ENCODE data around the gene MISP.

GRCh38 chr19:725461-726089, 25.3 kb upstream of the MISP start:
- TF ChIP-seq REST (IDR thresholded peaks at IDR 0.05; ENCODE audit: low read depth, low read length): no peak
- TF ChIP-seq RFX5 (IDR thresholded peaks at IDR 0.05; ENCODE audit: low read length): no peak
- no peak for TF ChIP-seq MAX (IDR thresholded peaks at IDR 0.05; ENCODE audit: low read depth)
- TF ChIP-seq ZBTB33 (IDR thresholded peaks at IDR 0.05; ENCODE audit: borderline replicate concordance, low read depth): no peak
- no peak for TF ChIP-seq PBX3 (IDR thresholded peaks at IDR 0.05)

All from SK-N-SH (cell line).